Activated CD4-positive, alpha-beta T cell treated with anti-CD3 and anti-CD28 coated beads, Interleukin-2, amount 50 U/mL, for 16 hours (primary cell): Measurements from ENCODE around the gene DCTN3.

ENCODE experiments used
- DNase-seq: peaks from one replicate; pipeline ENCODE4 v3.0.0-alpha.2; 2020

Gene DCTN3

GRCh38 chr9:34570809-34571480 lies 49.4 kb downstream of the DCTN3 start:
- DNase-seq, result no peak

GRCh38 chr9:34570376-34570775 lies 49.9 kb downstream of the DCTN3 start:
- no peak for DNase-seq

- no peak for DNase-seq
Observed at GRCh38 chr9:34568774-34569173, 51.5 kb downstream of the DCTN3 start.

GRCh38 chr9:34568133-34568532 lies 52.2 kb downstream of the DCTN3 start:
- DNase-seq, result no peak

GRCh38 chr9:34566972-34567371 lies 53.3 kb downstream of the DCTN3 start:
- DNase-seq, result no peak

GRCh38 chr9:34566322-34566721 lies 54.0 kb downstream of the DCTN3 start:
- DNase-seq, result no peak

GRCh38 chr9:34565856-34566255 lies 54.4 kb downstream of the DCTN3 start:
- no peak for DNase-seq

- no peak for DNase-seq
Observed at GRCh38 chr9:34564617-34565016, 55.7 kb downstream of the DCTN3 start.
